ENCODE results near the gene CD248.
"Not testable (repeated sequence)": the region's sequence is repeated elsewhere in the genome, so short reads cannot be mapped to it uniquely, and the experiment has no call there.

The CD248 gene

DNA sequence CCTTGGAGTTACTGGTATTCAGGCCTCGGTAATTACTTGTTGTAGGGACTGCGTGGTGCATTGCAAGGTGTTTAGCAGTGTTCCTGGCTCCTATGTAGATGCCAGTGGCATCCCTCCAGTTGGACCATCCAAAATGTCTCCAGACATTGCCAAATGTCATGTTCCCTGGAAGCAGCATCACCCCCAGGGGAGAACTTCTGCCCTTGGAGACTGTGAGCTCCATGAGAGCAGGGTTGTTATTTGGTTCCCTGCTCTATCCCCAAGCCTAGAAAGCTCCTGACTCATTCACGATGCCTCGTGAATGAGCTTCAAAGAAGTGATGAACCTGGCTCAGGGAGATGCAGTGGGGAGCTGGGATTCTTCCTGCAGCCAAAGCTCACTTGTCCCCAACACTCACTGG lies 4.8 kb upstream of the CD248 start:
- TF ChIP-seq CTCF (IDR thresholded peaks at IDR 0.05; ENCODE audit: low read depth, low read length), result no peak
- H3K4me3 ChIP-seq (replicated peaks in 1 of 2; ENCODE audit: low read depth in 2 of 2, low read length in 2 of 2), result no peak overlapping the region
- DNase-seq (ENCODE audit: low read depth in 2 of 2), result peak in 1 of 2 donors; percentile 20

DNA sequence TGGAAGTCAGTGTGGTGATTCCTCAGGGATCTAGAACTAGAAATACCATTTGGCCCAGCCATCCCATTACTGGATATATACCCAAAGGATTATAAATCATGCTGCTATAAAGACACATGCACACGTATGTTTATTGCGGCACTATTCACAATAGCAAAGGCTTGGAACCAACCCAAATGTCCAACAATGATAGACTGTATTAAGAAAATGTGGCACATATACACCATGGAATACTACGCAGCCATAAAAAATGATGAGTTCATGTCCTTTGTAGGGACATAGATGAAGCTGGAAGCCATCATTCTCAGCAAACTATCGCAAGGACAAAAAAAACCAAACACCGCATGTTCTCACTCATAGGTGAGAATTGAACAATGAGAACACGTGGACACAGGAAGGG lies 3.9 kb upstream of the CD248 start:
- DNase-seq (ENCODE audit: low read depth in 2 of 2); H3K4me3 ChIP-seq (replicated peaks in 1 of 2; ENCODE audit: low read depth in 2 of 2, low read length in 2 of 2): not testable (repeated sequence)

DNA sequence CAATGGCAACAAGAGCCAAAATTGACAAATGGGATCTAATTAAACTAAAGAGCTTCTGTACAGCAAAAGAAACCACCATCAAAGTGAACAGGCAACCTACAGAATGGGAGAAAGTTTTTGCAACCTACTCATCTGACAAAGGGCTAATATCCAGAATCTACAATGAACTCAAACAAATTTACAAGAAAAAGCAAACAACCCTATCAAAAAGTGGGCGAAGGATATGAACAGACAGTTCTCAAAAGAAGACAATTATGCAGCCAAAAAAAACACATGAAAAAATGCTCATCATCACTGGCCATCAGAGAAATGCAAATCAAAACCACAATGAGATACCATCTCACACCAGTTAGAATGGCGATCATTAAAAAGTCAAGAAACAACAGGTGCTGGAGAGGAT lies 3.4 kb upstream of the CD248 start:
- not testable (repeated sequence) for DNase-seq (ENCODE audit: low read depth in 2 of 2); H3K4me3 ChIP-seq (replicated peaks in 1 of 2; ENCODE audit: low read depth in 2 of 2, low read length in 2 of 2)

- DNase-seq (ENCODE audit: low read depth in 2 of 2), result no peak
- no peak for TF ChIP-seq CTCF (IDR thresholded peaks at IDR 0.05; ENCODE audit: low read depth, low read length)
- no peak overlapping the region for H3K4me3 ChIP-seq (replicated peaks in 1 of 2; ENCODE audit: low read depth in 2 of 2, low read length in 2 of 2)
These were observed 1.7 kb upstream of the CD248 start for GRCh38 chr11:66318600-66318970.

GRCh38 chr11:66317723-66318599 lies 1.1 kb upstream of the CD248 start:
- peak; percentile 95 for DNase-seq (ENCODE audit: low read depth in 2 of 2)
- no peak for TF ChIP-seq CTCF (IDR thresholded peaks at IDR 0.05; ENCODE audit: low read depth, low read length)
- H3K4me3 ChIP-seq (replicated peaks in 1 of 2; ENCODE audit: low read depth in 2 of 2, low read length in 2 of 2), result no peak overlapping the region

DNA sequence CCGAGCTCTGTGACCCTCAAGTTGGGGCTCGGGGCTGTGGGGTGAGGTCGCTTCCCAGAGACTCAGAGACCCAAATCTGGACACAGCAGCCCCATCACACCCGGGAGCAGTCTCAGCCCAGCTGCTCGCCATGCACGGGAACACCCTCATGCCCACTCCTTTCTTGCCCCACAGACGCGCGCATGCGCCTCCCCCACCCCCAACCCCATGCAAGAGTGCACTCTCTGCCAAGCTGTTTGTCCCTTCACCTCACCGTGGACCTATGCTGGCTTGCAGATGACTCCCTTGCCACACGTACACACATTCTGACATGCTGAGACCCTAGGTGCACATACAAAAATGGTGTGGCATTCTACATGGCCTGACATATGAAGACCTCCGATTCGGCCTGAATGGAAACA lies 478 bp upstream of the CD248 start:
- no peak overlapping the region for H3K4me3 ChIP-seq (replicated peaks in 1 of 2; ENCODE audit: low read depth in 2 of 2, low read length in 2 of 2)
- DNase-seq (ENCODE audit: low read depth in 2 of 2), result peak; percentile 66 to 88
- TF ChIP-seq CTCF (IDR thresholded peaks at IDR 0.05; ENCODE audit: low read depth, low read length), result no peak

- no peak for TF ChIP-seq CTCF (IDR thresholded peaks at IDR 0.05; ENCODE audit: low read depth, low read length)
- no peak for DNase-seq (ENCODE audit: low read depth in 2 of 2)
- H3K4me3 ChIP-seq (replicated peaks in 1 of 2; ENCODE audit: low read depth in 2 of 2, low read length in 2 of 2), result peak overlapping the region; percentile 63 to 65
These were observed 678 bp downstream of the CD248 start for GRCh38 chr11:66315921-66316811.

All from cardiac fibroblast (primary cell).